K562 (cell line): ENCODE measurements around the gene USH2A. TPM values are rescaled to one million over a fixed set of nuclear protein-coding genes. Genes with fewer than 3 reads are reported as not detected.

Experiments used
- ATAC-seq: fragments of 200-7000 bp; cut with Tn5 transposase; 3 replicates; pipeline ENCODE4 v1.9.1; 2020; ENCODE audit warnings: moderate library complexity
- BruUV-seq: library from RNA; stranded (reverse); fragments of 400-500 nt; replicated peaks from 2 replicates; lab custom pipeline; 2021; lab: Mats Ljungman, UMichigan
- CTCF ChIA-PET: fragments of 300-600 bp; formaldehyde crosslinking; extraction: SDS; loops from one replicate; lab custom pipeline; 2021; ENCODE audit warnings: low intra/inter-chr PET ratio; lab: Yijun Ruan, JAX
- POLR2A ChIA-PET: fragments of 300-600, 350-650 bp; sonication (Branson Sonifier 250); formaldehyde crosslinking; extraction: SDS; loops from one replicate; lab custom pipeline; 2021; ENCODE audit warnings: antibody characterized with exemption, inconsistent platforms; lab: Yijun Ruan, JAX
- DNase-seq, 4 experiments: peaks; one replicate each; pipeline versions ENCODE4 v3.0.0 to v3.0.0-alpha.2; 2011 to 2018; ENCODE audit warnings: low spot score in 3 of 4, mixed read lengths in 3 of 4; ENCODE audit errors: extremely low read depth in 1 of 4
- FAIRE-seq: peaks from 2 replicates; lab custom pipeline; 2011; peaks lifted over from hg19 to GRCh38; lab: Jason Lieb, UNC
- H2AFZ ChIP-seq: 2 replicates; pipeline ENCODE4 v1.6.0; 2011; ENCODE audit warnings: low read depth, low read length, control low read depth, inconsistent platforms
- H3K27ac ChIP-seq: fragments of 200-600 bp; 3 replicates; pipeline ENCODE4 v1.8.0; 2011; ENCODE audit warnings: low read depth, mild to moderate bottlenecking, control low read depth, inconsistent platforms, low read length, moderate library complexity, mixed read lengths; ENCODE audit errors: extremely low read depth
- H3K27me3 ChIP-seq, 2 experiments: fragments of 300-600 bp in 1 of 2; 2 replicates in 1 of 2; 3 replicates in 1 of 2; pipeline versions ENCODE4 v1.6.0 to v1.8.0; 2011; ENCODE audit warnings: inconsistent platforms in 2 of 2, low read length in 2 of 2, mild to moderate bottlenecking in 1 of 2, mixed read lengths in 1 of 2, moderate library complexity in 1 of 2; ENCODE audit not compliant: control insufficient read depth in 2 of 2, insufficient read depth in 2 of 2
- H3K36me3 ChIP-seq: fragments of 300-600 bp; 3 replicates; pipeline ENCODE4 v1.8.0; 2011; ENCODE audit warnings: mild to moderate bottlenecking, low read length, inconsistent platforms; ENCODE audit not compliant: control insufficient read depth, insufficient read depth
- H3K4me1 ChIP-seq, 2 experiments: fragments of 200-600 bp in 1 of 2; replicated peaks in 1 of 2; 2 replicates in 1 of 2; 3 replicates in 1 of 2; pipeline versions ENCODE4 v1.5.1 to v1.8.0; 2011; ENCODE audit warnings: inconsistent platforms in 2 of 2, low read length in 2 of 2, mild to moderate bottlenecking in 1 of 2, mixed read lengths in 1 of 2, moderate library complexity in 1 of 2; ENCODE audit not compliant: control insufficient read depth in 2 of 2, insufficient read depth in 2 of 2
- H3K4me2 ChIP-seq: 2 replicates; pipeline ENCODE4 v1.6.1; 2011; ENCODE audit warnings: low read length, control low read depth, inconsistent platforms, mixed read lengths; ENCODE audit not compliant: insufficient read depth
- H3K4me3 ChIP-seq: fragments of 200-600 bp; sonication (generic), shearing (Covaris generic); 2 replicates; pipeline ENCODE4 v1.5.1; 2016; ENCODE audit warnings: control low read depth, inconsistent platforms
- H3K79me2 ChIP-seq: fragments of 200-600 bp; 3 replicates; pipeline ENCODE4 v1.8.0; 2011; ENCODE audit warnings: low read length, inconsistent platforms; ENCODE audit not compliant: control insufficient read depth, insufficient read depth
- H3K9ac ChIP-seq, 2 experiments: 2 replicates each; pipeline versions ENCODE4 v1.6.0 to v1.6.1; 2011; ENCODE audit warnings: low read depth in 2 of 2, low read length in 2 of 2, control low read depth in 1 of 2, inconsistent platforms in 1 of 2, mild to moderate bottlenecking in 1 of 2, mixed read lengths in 1 of 2; ENCODE audit not compliant: insufficient read depth in 1 of 2
- H3K9me1 ChIP-seq: one replicate; pipeline ENCODE4 v1.6.0; 2011; ENCODE audit warnings: inconsistent platforms, mild to moderate bottlenecking, low read length, moderate library complexity; ENCODE audit not compliant: control insufficient read depth, insufficient read depth
- H3K9me3 ChIP-seq: replicated peaks from 2 replicates; pipeline ENCODE4 v1.5.1; 2011; ENCODE audit warnings: low read depth, low read length, inconsistent platforms; ENCODE audit not compliant: control insufficient read depth, insufficient read depth
- H4K20me1 ChIP-seq: replicated peaks from 2 replicates; pipeline ENCODE4 v1.6.1; 2011; ENCODE audit warnings: low read length, inconsistent platforms, mixed read lengths; ENCODE audit not compliant: control insufficient read depth, insufficient read depth
- MCM3 ChIP-seq: fragments of 450-650 bp; IDR thresholded peaks from 2 replicates; pipeline ENCODE4 v1.6.1; 2016
- STAT5B ChIP-seq: fragments of 250-450 bp; sonication (Bioruptor Pico); IDR thresholded peaks from 2 replicates; pipeline ENCODE4 v1.8.0; 2021; ENCODE audit warnings: mild to moderate bottlenecking, inconsistent platforms
- TAF9B ChIP-seq: fragments of 450-650 bp; IDR thresholded peaks from 2 replicates; pipeline ENCODE4 v1.6.1; 2018; ENCODE audit warnings: mild to moderate bottlenecking; ENCODE audit not compliant: partially characterized antibody
- ZNF174 ChIP-seq: fragments of 250-450 bp; sonication (Bioruptor Pico); IDR thresholded peaks from 2 replicates; pipeline ENCODE4 v1.4.0; 2020; ENCODE audit warnings: mild to moderate bottlenecking
- ZNF717 ChIP-seq: fragments of 250-450 bp; sonication (Bioruptor Pico); IDR thresholded peaks from 2 replicates; pipeline ENCODE4 v1.5.0; 2021
- ZNF785 ChIP-seq: fragments of 250-450 bp; sonication (Bioruptor Pico); IDR thresholded peaks from 2 replicates; pipeline ENCODE4 v1.4.0; 2020; ENCODE audit warnings: mild to moderate bottlenecking
- whole genome bisulfite sequencing: fragments of 100-300 bp; shearing (Covaris generic); methylation state at CpG from one replicate; pipeline ENCODE4 v1.1.6; 2016; ENCODE audit warnings: low coverage, mixed read lengths; ENCODE audit not compliant: insufficient coverage; ENCODE audit errors: missing lambda C conversion rate; 5-methylcytosine and 5-hydroxymethylcytosine counted together
- in situ Hi-C: fragments of 300-500 bp; cut with MboI; formaldehyde crosslinking; loops from 4 replicates; pipeline ENCODE4 v1.15.0; 2018; ENCODE audit warnings: inconsistent platforms, mixed read lengths
- intact Hi-C: fragments of 100-400 bp; cut with micrococcal nuclease; formaldehyde crosslinking; loops from 2 replicates; pipeline ENCODE4 v1.14.2; 2022
- polyA plus RNA-seq, 8 experiments: library from polyadenylated mRNA; depleted of rRNA in 4 of 8; stranded (reverse) in 5 of 8; unstranded in 3 of 8; fragments of >200 nt; fragmentation: Nextera tagmentation in 2 of 8; fragmentation: Illumina TruSeq in 1 of 8; extraction: Ambion mirVana in 2 of 8; extraction: Trizol in 1 of 8; gene quantifications; 2 replicates each; pipeline versions ENCODE4 v1.2.1 to v1.2.3, GENCODE V29; 2011 to 2014; ENCODE audit warnings: inconsistent platforms in 1 of 8, missing spikeins in 1 of 8
- total RNA-seq, 7 experiments: library from RNA; depleted of rRNA in 6 of 7; stranded (reverse); fragments of >200 nt in 6 of 7; fragmentation: Illumina TruSeq in 2 of 7; extraction: Trizol in 2 of 7; gene quantifications; 2 replicates each; pipeline versions ENCODE4 v1.2.1 to v1.2.3, GENCODE V29; 2011 to 2021; ENCODE audit warnings: low replicate concordance in 1 of 7
- TF ChIP-seq, protein P1 (sequence below): fragments of 250-450 bp; sonication (Bioruptor Pico); IDR thresholded peaks from 2 replicates; pipeline ENCODE4 v1.5.0; 2021; ENCODE audit warnings: mild to moderate bottlenecking, borderline replicate concordance

The USH2A gene
- total and polyA plus RNA-seq, 9 of the 15 experiments (the other 6 are each of a cell fraction or from before 2014, with no cell fraction given): under 0.01 TPM; not detected in 7

DNA sequence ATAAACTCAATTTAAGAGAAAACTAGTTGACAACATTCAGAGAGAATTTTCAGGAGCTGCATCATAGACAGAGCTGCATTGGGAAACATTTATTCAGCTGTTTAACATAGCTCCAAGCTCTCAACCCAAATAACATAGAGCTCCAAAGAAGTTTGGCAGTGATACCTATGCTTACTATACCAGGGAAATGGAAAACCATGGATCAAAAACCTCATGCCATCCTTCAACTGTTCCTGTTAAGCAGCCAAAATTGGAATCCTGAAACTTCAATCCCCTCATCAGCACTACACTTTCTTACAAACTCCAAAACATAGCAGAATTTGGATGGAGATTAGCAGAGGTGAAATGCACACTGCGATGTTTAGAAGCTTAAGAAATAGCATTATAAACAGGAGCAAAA lies 164.4 kb downstream of the USH2A start:
- H3K4me1 ChIP-seq: no peaks in the 10 kb centered on the region
- POLR2A ChIA-PET: no interaction called here
- no peaks in the 10 kb centered on the region for H3K9me1 ChIP-seq
- no peaks in the 10 kb centered on the region for H3K27me3 ChIP-seq
- in situ Hi-C loops: no loop called here
- no peaks in the 10 kb centered on the region for H3K79me2 ChIP-seq
- FAIRE-seq: no peak
- no peak for TF ChIP-seq TAF9B
- no peak for TF ChIP-seq ZNF717 (CRISPR knock-in tag)
- TF ChIP-seq ZNF174 (CRISPR knock-in tag): no peak
- TF ChIP-seq MCM3: no peak
- TF ChIP-seq ZNF785 (CRISPR knock-in tag): no peak
- no peak for TF ChIP-seq STAT5B (CRISPR knock-in tag)
- TF ChIP-seq, protein P1, sequence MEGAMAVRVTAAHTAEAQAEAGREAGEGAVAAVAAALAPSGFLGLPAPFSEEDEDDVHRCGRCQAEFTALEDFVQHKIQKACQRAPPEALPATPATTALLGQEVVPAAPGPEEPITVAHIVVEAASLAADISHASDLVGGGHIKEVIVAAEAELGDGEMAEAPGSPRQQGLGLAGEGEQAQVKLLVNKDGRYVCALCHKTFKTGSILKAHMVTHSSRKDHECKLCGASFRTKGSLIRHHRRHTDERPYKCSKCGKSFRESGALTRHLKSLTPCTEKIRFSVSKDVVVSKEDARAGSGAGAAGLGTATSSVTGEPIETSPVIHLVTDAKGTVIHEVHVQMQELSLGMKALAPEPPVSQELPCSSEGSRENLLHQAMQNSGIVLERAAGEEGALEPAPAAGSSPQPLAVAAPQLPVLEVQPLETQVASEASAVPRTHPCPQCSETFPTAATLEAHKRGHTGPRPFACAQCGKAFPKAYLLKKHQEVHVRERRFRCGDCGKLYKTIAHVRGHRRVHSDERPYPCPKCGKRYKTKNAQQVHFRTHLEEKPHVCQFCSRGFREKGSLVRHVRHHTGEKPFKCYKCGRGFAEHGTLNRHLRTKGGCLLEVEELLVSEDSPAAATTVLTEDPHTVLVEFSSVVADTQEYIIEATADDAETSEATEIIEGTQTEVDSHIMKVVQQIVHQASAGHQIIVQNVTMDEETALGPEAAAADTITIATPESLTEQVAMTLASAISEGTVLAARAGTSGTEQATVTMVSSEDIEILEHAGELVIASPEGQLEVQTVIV (CRISPR knock-in tag): no peak
- intact Hi-C loops: no loop called here
- H3K4me2 ChIP-seq: no peak overlapping the region
- no peak overlapping the region for H3K9ac ChIP-seq
- no peak overlapping the region for H3K4me3 ChIP-seq
- no peak overlapping the region for H3K27ac ChIP-seq
- BruUV-seq: no TSS peak
- 0% methylated on average over 1 of the region's 1 CpG for WGBS
- no peak overlapping the region for H2AFZ ChIP-seq
- H3K9me3 ChIP-seq: 0 out of 2 replicates have a peak, but pooled peaks cover 2% of the 10 kb centered on the region
- ATAC-seq: no peak
- CTCF ChIA-PET: no interaction called here
- no peak for DNase-seq
- no peaks in the 10 kb centered on the region for H3K36me3 ChIP-seq
- no peaks in the 10 kb centered on the region for H4K20me1 ChIP-seq
